Measurements from ENCODE around the gene CWF19L2. TPM values are rescaled to one million over a fixed set of nuclear protein-coding genes. Genes with fewer than 3 reads are reported as not detected.

Gene CWF19L2
- total and polyA plus RNA-seq, 2 of the 8 experiments (the other 6 are each of a cell fraction or from before 2014, with no cell fraction given) = 2.2 to 16.6 TPM

- no peak overlapping the region for H3K9ac ChIP-seq (replicated peaks in 1 of 4; ENCODE audit: extremely low read depth in 1 of 4, low read depth in 3 of 4, low read length in 3 of 4)
- H3K27me3 ChIP-seq (replicated peaks in 1 of 4; ENCODE audit: control insufficient read depth in 3 of 4, extremely low read depth in 1 of 4, insufficient read depth in 3 of 4, low read length in 3 of 4) = no peaks in the 10 kb centered on the region
- H4K5ac ChIP-seq (ENCODE audit: insufficient read length, low read depth, low read length) = no peak overlapping the region
- no peaks in the 10 kb centered on the region for H3K9me3 ChIP-seq (ENCODE audit: insufficient read depth in 2 of 2, low read depth in 1 of 2, low read length in 1 of 2)
- no peak overlapping the region for H3K4ac ChIP-seq (replicated peaks; ENCODE audit: insufficient read length, low read depth, low read length)
- H2BK15ac ChIP-seq (ENCODE audit: low read length) = no peak overlapping the region
- no peak overlapping the region for H2AK5ac ChIP-seq (ENCODE audit: low read depth, low read length)
- no peak overlapping the region for H2BK20ac ChIP-seq (ENCODE audit: low read length)
- no peak overlapping the region for H2AFZ ChIP-seq (ENCODE audit: low read length)
- no peaks in the 10 kb centered on the region for H3K79me2 ChIP-seq (ENCODE audit: control insufficient read depth in 1 of 2, insufficient read depth in 2 of 2, low read length in 2 of 2)
- H3K23ac ChIP-seq (ENCODE audit: insufficient read length) = no peak overlapping the region
- H3K27ac ChIP-seq (ENCODE audit: low read depth, low read length) = no peak overlapping the region
- no peak overlapping the region for H3K56ac ChIP-seq (replicated peaks; ENCODE audit: insufficient read length, low read depth, low read length)
- no peak overlapping the region for H4K91ac ChIP-seq (replicated peaks; ENCODE audit: insufficient read length, low read length)
- H3K14ac ChIP-seq (ENCODE audit: insufficient read length) = no peak overlapping the region
- peaks cover 0 to 3% (median 0%) of the 10 kb centered on the region in 4 experiments; a peak in 1 of 8 replicates for H3K36me3 ChIP-seq (ENCODE audit: control insufficient read depth in 2 of 4, insufficient read depth in 4 of 4, low read length in 3 of 4)
- no peak overlapping the region for H4K8ac ChIP-seq (ENCODE audit: extremely low read depth, insufficient read depth, low read length)
- 95% methylated on average over 1 of the region's 1 CpG; no CpG with 5 or more reads in 1 of the 2 experiments for WGBS, 2 experiments (ENCODE audit: extremely low coverage in 1 of 2, insufficient coverage in 1 of 2, insufficient read length in 1 of 2, insufficient replicate concordance in 2 of 2, low coverage in 1 of 2, low lambda C conversion rate in 2 of 2, missing lambda C conversion rate in 1 of 2)
- DNase-seq (ENCODE audit: low read depth in 1 of 2, low spot score in 2 of 2) (no peak), FAIRE-seq (no peak)
- H2BK5ac ChIP-seq (ENCODE audit: low read depth, low read length) = no peak overlapping the region
- H4K20me1 ChIP-seq (replicated peaks in 1 of 2; ENCODE audit: control insufficient read depth in 1 of 2, insufficient read depth in 2 of 2, low read length in 2 of 2) = no peaks in the 10 kb centered on the region
- no peak overlapping the region for H3K4me2 ChIP-seq (ENCODE audit: insufficient read depth in 1 of 2, low read depth in 2 of 2, low read length in 2 of 2)
- no peak overlapping the region for H3K18ac ChIP-seq (ENCODE audit: extremely low read depth, low read length)
- H3K4me3 ChIP-seq (ENCODE audit: extremely low read depth in 1 of 4, insufficient read depth in 2 of 4, low read depth in 3 of 4, low read length in 4 of 4) = no peak overlapping the region
- H3K4me1 ChIP-seq (replicated peaks in 1 of 4; ENCODE audit: control insufficient read depth in 3 of 4, insufficient read depth in 4 of 4, low read length in 3 of 4) = no peaks in the 10 kb centered on the region
- POLR2A ChIA-PET (ENCODE audit: partially characterized antibody) = no interaction called here
- no peaks in the 10 kb centered on the region for H3K23me2 ChIP-seq (ENCODE audit: low read depth, low read length)
- CTCF ChIA-PET (ENCODE audit: partially characterized antibody) = interaction anchor here (0.7 to 1.3 kb wide), 4 partner anchors 17 to 90 kb away, joined by 3 read pairs; no protein-coding TSS in a partner anchor
- no peak overlapping the region for H2BK12ac ChIP-seq (ENCODE audit: low read depth, low read length)
- H3K79me1 ChIP-seq (ENCODE audit: low read depth, low read length) = no peaks in the 10 kb centered on the region
- no peak overlapping the region for H2BK120ac ChIP-seq (replicated peaks; ENCODE audit: low read depth, low read length)
- TF ChIP-seq ASH2L (IDR thresholded peaks at IDR 0.05; ENCODE audit: low read length) (no peak), EZH2 (IDR thresholded peaks at IDR 0.05; ENCODE audit: low read depth, low read length, severe bottlenecking) (no peak), RNF2 (IDR thresholded peaks at IDR 0.05; ENCODE audit: borderline replicate concordance, low read depth, low read length, missing control alignments, poor library complexity, severe bottlenecking) (no peak), CHD2 (IDR thresholded peaks at IDR 0.05; ENCODE audit: low read length) (no peak), EGR1 (IDR thresholded peaks at IDR 0.05; ENCODE audit: borderline replicate concordance, low read depth, low read length) (no peak), MAFK (IDR thresholded peaks at IDR 0.05; ENCODE audit: low read depth, low read length) (no peak), NANOG (IDR thresholded peaks at IDR 0.05; ENCODE audit: insufficient read depth, low read depth, low read length, poor library complexity, severe bottlenecking) (no peak), EP300 (IDR thresholded peaks at IDR 0.05; ENCODE audit: borderline replicate concordance in 1 of 2, low read depth in 2 of 2, low read length in 2 of 2) (no peak), HDAC2 (IDR thresholded peaks at IDR 0.05; ENCODE audit: borderline replicate concordance in 1 of 2, low read depth in 2 of 2, low read length in 2 of 2) (no peak), BRCA1 (IDR thresholded peaks at IDR 0.05; ENCODE audit: low read depth, low read length) (no peak), E2F6 (IDR thresholded peaks at IDR 0.05) (no peak), ATF3 (IDR thresholded peaks at IDR 0.05; ENCODE audit: insufficient read depth, low read depth, low read length) (no peak)
Observed at GRCh38 chr11:107301878-107302277, 155.7 kb downstream of the CWF19L2 start.
